SH-SY5Y (cell line): Measurements from ENCODE around the gene NYNRIN.

ENCODE experiments used
- GATA2 ChIP-seq: IDR thresholded peaks from 2 replicates; pipeline ENCODE4 v1.6.1; 2011; ENCODE audit warnings: mild to moderate bottlenecking, low read depth, low read length
- GATA3 ChIP-seq: IDR thresholded peaks from 2 replicates; pipeline ENCODE4 v1.6.1; 2011; ENCODE audit warnings: low read depth, mild to moderate bottlenecking, low read length, moderate library complexity

The NYNRIN gene

DNA sequence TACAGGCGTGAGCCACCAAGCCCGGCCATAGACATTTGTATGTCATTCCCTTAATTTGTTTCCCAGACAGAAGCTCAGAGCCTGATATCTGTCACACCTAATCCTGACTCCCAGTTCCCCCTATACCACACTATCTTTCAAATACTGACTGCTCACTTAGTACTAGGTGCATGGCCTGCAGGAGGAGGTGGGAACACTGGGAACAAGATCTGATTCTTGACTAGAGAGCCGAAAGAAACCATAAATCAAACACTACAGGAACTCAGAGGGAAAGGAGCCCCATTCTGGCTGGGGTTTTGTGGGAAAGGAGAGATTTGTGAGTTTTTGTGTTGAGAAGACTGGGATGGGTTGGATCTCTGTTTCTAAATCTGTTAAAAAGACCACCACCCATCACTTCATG is 35.9 kb downstream of the NYNRIN start:
- TF ChIP-seq GATA2 (no peak), GATA3 (no peak)

DNA sequence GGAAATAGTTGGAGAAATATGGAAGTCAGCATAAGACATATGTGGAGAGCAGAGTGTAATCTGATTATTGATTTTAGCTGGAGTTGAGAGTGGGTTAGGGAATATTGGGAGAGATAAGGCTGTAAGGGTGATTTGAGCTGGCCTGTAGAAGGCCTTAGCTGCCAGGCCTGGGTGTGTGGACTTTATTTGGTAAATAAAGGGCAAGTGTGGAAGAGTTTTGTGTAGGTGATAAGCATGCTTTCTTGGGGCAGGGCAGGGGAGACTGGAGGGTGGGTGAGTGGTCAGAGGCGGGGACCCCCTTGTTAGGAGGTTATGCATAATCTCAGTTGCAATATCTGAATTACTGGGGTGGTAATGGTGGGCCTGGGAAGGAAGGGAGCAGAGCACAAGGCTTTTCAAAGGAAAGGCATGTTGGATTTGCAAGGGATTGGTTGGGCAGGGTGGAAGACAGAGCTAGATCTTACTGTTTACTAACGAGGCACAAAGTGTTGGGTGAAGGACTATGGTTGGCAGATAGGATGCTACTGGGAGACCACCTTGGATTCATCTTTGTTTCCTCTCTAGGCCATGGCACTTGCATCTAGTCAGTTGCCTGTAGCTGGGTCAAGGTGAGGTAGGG is 36.5 kb downstream of the NYNRIN start:
- TF ChIP-seq GATA3 (no peak), GATA2 (no peak)

DNA sequence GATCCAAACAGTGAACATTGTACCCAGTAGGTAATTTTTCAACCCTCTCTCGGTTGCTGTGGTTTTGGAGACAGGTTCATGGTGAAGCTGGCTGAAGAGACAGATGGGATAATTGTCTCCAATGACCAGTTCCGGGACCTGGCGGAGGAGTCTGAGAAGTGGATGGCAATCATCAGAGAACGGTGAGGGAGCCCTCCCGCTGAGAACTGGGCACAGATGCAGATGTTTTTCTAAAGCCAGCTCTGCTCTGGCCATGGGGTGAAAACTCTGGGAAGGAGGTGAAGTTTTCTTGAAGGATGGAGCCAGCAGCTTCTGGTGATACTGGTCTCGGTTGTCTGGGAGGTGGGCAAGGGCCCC is 37.2 kb downstream of the NYNRIN start:
- TF ChIP-seq GATA2 (no peak), GATA3 (no peak)

DNA sequence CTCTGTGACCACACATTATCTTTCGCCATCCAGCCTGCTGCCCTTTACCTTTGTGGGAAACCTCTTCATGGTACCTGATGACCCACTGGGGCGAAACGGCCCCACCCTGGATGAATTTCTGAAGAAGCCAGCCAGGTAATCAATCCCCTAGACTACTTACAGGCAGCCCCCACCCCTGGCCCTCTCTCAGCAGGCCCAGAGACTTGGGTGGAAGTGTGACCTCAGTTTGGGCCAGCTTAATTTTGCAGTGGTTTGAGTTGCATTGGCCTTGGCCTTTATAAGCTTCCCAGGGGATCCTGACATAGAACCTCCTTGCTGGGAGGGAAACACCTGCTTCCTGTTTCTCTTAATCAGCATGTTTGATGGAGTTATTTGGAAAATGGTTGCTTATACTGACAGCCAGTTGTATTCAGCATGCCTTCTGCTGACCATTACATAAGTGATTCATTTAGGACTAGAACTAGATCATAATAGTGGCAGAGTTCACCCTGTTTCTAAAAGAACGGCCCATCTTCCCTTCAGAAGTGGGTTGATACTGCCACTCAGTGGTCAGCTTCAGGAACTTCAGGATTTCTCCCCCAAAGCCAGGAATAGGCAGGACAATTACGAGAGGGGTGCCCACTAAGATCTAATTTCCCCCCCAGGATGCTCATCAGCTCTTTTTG is 37.7 kb downstream of the NYNRIN start:
- TF ChIP-seq GATA2 (no peak), GATA3 (no peak)

DNA sequence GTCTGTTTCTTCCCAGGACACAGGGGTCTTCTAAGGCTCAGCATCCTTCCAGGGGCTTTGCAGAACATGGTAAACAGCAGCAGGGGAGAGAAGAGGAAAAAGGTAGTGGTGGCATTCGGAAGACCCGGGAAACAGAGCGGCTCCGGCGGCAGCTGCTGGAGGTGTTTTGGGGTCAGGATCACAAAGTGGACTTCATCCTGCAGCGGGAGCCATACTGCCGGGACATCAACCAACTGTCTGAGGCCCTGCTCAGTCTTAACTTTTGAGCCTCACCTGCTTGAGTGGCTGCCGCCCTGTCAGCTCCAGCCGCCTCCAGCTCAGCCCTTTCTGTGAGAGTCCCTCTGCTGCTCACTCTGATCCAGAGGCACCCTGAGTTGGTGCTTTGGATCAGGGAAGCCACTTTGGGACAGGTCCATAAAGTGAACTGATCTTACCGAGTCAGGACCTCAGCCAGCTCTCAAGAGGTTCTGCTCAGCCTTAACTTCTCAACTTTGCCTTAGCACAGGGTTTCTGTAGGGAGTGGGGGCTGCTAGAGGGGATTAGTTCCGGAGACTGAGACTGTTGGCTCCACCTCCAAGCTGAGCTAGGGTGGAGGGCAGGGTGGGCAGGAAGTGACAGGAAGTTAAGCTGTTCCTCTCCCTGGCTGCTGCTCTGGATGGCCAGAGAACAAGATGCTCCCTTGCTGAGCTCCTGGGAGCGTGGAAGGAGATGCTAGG is 38.4 kb downstream of the NYNRIN start:
- TF ChIP-seq GATA3 (no peak), GATA2 (no peak)

DNA sequence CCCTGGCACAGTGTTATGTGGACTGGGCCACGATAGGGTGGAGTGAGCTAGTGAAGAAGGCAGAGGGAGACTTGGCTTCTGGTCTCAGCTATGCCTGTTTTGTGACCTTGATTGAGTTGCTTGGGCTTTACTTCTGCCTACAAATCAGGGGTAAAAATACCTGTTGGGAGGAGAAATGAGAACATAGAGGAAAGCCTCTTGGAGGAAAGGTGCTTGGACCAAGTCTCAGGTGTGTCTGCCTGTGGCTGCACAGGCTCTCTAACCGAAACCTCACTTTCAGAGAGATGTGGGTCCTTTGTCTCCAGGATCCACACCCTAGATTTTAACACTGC is 38.9 kb downstream of the NYNRIN start:
- TF ChIP-seq GATA3 (no peak), GATA2 (no peak)

DNA sequence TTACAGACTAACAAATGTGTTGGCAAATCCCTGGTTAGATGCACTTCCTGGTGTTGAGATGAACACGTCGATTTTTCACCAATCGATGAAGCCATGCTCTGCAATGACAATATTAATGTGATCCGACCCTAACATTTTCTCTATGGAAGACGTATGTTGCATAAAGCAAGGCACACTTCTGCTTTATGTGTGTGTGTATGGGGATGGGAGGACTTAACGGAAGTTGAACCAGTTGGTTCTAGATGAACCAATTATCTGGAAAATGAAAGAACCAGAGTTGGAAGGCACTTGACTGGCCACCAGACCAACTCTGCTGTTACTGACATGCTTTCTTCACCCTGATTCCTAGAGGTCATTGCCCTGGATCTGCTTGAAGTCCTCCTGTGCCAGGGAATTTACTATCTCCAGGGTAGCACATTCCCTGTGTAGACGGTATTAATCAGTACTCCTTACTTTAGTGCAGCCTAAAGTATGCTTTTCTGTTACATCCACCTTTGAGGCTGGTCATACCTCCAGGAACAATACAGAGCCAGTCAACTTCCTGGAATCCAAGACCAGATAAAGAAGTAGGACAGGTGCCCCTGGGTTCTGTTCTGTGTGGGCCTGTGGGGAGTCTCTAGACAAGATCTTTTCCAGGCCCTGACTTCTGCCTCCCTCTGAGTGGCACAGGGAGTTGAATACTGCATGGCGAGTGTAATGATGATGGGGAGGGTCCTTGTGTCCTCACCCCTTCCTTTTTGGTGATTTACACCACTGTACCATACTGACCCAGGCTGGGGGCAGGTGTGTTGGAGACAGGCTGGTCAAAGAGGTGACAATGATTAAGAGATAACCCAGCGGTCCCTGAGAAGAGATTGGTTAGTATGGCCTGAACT is 39.7 kb downstream of the NYNRIN start:
- TF ChIP-seq GATA3 (no peak), GATA2 (no peak)

DNA sequence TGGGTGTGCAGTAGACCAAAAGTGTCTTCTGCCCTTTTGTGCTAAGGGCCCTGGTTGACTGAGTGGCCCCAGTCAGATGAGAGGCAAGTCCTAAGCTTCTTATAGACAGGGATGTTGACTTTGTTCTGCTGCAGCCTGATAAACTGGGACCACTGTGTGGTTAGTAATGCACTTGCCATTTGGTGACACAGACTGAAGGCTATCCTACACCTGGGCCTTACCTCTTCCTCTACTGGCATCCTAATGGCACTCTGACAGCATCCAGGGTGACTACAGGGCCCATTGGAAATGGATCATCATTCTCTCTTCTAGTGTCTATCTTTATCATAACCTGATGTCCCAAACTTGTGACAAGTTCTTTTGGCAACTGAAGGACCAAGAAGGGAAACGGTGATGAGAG is 40.5 kb downstream of the NYNRIN start:
- no peak for TF ChIP-seq GATA3
- TF ChIP-seq GATA2, result no peak

DNA sequence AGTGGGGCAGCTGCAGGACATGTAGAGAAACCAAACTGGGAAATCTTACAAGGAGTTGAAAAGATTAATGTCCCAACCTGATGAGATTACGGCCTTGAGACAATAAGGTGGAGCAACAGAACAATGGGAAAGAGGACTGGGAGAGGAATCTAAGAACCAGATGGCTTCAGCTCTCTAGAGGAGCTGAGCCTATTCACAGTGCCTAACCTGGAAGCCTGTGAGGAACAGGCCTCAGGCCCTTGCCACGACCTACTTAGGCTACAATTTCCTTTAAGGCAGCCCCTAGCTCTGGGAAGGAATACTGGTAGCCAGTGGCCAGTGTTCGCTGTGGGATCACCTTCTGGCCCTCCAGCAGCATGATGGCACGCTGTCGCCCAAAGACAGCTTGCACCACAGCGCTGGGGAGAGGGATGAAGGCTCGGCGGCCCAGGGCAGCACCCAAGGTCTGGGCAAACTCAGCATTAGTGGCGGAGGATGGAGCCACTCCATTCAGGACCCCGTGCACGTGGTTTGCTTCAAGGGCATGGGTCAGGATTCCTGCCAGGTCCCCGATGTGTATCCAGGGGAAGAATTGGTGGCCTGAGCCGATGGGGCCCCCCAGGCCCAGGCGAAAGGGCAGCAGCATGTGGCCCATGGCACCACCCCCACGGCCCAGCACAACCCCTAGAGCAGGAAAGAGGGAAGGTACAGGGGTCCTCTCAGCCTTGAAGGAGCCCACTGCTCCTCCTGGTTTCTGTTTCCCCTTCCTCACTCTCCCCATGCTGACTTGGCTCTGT is 41.2 kb downstream of the NYNRIN start:
- TF ChIP-seq GATA3 (no peak), GATA2 (no peak)

DNA sequence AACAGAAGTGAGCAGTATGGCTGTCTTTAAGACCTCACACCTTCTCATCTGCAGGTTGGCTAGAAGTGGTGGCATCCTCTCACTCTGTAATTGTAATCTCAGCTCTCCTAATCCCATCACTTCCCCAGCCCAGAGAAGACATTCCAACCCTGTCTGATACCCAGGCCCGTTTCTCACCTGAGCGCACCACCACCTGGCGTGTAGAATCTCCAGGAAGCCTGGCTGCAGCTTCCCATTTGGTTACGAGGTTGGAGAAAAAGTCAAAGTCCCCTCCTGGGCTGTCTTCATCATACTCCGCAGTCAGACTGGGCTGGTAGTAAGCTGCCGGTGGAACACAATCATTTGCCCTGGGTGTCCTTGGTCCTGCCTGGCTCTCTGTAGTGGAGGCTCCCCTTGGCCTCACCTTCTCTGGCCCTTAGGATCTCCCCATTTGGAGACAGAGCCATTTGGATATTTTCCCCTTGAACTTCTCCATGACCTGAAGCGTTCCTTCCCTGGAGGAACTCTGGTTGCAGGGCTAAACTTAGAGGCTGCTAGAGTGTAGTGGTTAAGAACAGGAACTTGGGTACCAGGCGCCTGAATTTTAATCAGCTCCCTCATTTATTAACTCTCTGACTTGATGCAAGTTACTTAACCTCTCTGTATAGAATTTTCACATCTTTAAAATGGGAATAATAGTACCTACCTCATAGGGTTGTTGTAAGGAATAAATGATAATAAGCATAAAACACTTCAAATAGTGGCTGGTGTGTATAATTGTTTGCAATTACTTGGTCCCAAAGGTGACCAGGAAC is 42.0 kb downstream of the NYNRIN start:
- TF ChIP-seq GATA2 (no peak), GATA3 (no peak)

DNA sequence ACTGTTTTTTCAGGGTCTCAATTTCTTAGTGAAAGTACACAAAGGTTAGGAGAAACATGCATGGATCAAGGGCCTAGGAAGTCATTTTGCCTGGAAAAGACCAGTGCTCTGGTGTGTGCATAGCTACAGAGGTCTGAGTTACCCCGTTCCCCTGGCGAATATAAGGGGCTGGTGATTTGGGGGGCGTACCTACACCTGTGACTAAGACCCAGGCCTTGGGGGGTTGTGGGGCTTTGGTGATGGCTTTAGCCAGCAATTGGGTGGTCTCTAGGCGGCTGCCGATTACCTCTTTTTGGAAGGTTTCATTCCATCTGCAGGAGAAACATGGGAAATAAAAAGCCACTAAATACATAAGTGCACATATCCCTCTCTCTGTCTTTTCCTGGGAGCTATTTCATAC is 42.7 kb downstream of the NYNRIN start:
- TF ChIP-seq GATA3 (no peak), GATA2 (no peak)

DNA sequence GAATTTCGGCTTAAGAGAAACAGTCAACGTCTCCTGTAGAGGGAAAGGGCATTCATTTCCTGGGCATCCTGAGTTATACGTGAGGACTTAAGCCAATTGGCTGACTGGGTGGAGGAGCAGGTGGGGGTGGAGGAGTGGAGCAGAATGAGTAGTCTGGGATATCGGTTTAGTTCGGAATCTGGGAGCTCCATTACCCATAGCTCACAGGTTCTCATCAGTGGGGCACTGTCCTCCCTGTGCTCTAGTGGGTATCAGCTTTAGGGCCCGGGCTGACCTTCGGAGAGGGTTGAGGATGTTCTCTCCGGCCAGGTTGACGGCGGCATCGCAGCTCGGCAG is 43.1 kb downstream of the NYNRIN start:
- TF ChIP-seq GATA2, result no peak
- no peak for TF ChIP-seq GATA3

DNA sequence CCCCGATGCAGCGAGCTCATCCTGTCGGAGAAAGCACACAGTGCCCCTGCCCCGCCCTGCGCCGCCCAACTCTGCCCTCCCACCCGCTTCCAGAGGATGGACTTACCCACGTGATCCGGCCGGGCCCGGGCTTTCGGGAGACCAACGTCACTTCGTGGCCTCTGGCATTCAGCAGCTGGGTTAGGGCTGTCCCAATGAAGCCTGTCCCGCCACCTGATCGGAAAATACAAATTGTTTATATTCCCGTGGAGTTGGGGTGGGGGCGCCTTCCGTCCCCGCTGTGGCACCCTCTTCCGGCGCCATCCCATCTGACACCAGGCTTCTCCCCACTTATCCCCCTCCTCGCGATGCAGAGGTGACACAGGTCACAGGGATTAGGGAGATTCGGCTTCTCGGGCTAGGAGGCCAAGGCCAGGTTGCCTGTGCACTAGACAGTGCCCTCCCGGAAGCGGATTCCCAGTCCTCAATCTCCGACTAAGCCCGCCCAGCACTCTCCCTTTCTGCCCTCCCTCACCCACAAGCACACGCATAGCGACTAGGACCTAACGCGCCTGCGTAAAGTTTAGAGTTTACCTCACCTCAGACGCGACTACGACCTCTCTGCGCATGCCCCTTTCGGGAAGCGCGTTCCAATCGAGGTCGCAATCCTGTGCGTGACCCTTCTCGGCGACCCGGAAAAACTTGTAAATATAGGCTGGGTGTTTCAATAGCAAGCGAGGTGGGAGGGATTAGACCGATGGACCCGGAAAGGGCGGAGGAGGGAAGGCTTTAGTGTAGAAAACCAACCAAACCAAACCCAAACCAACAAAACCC is 43.6 kb downstream of the NYNRIN start, which contains the start of gene SDR39U1:
Gene SDR39U1, minus strand, starts transcription at position 537 of the 813 bp plus-strand sequence. Its CDS starts 7 bp downstream, at position 530.
- TF ChIP-seq GATA3 (no peak), GATA2 (no peak; the same call in 1 of the 2 replicates)
